GM21381 (cell line): ENCODE measurements around the gene TYW3.

ENCODE experiments used
- ATAC-seq: cut with Tn5 transposase; IDR thresholded peaks from one replicate; pipeline ENCODE4 v1.9.1; 2021; ENCODE audit warnings: mild to moderate bottlenecking, moderate library complexity; ENCODE audit not compliant: unreplicated experiment

The TYW3 gene

DNA sequence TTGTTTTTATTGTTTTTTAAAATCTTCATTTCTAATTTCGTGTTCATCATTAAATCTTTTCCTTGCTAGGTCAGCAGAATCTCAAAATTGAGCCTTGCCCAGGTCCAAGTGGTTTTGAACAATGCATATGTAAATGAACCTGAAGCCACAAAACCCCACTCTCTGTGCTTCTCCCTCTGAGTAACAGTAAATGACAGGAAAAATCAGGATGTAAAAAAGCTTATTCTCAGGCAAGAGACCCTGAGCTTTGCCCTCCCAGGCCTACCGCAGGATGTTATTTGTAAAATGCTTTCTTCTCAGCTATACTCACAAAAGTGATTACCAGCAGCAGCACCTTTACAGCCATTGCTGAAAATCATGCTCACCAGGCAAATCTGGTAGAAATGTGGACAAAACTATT is 47.6 kb downstream of the TYW3 start:
- ATAC-seq, result no peak

GRCh38 chr1:74785944-74786343 is 53.0 kb downstream of the TYW3 start:
- ATAC-seq, result no peak

- no peak for ATAC-seq
Observed at GRCh38 chr1:74790453-74790852, 57.5 kb downstream of the TYW3 start.

DNA sequence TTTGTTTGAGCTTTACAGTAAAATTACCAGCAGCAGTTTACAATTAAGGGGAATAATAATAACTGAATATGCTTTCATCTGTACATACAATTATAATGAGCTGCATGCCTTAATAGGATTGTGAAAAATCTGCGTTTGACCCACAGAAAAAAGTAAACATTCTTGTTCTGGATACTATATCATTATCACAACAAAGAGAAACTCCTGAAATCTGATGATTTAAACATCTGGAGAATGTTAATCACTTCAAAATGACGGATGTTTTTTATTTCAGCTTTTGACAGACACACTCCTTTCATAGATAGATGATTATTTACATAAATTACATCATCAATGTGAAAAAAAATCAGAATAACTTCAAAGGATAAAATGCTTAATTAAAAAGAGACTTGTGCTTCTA is 58.5 kb downstream of the TYW3 start:
- no peak for ATAC-seq

- ATAC-seq, result no peak
Observed at GRCh38 chr1:74799119-74799657, 66.2 kb downstream of the TYW3 start.

DNA sequence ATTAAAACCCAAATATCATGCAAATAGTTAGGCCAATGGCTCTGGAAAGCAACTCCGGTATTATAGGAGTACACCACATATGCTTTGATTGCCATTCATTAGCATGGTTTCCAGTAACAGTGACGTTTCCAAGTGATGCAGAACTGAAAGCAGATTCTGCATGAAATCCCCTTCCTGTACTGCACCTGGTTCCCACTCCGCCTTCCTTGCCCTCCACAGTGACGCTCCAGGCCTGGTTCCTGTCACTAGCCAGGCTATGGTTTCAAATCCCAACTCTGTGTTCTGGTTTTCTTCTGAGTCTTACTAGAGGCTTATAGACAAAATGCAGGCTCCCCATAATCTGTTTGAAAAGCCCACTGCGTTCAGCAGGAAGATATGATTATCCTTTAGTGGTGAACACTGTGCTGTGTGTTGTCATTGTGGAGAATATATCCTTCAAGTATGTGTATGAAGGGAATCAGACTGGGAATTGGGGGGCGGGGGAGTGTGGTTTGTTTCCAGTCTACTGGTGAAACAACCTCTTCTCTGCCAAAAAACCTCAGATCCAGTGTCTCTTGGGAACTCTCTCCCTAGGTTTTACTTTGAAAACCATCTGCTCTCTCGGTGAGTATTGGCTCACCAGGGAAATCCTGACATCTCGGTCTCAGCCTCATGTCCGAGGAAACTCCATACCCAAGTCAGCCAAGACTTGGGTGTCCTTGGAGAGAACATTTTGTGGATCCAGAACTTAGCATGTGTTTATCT is 78.7 kb downstream of the TYW3 start:
- ATAC-seq, result no peak

DNA sequence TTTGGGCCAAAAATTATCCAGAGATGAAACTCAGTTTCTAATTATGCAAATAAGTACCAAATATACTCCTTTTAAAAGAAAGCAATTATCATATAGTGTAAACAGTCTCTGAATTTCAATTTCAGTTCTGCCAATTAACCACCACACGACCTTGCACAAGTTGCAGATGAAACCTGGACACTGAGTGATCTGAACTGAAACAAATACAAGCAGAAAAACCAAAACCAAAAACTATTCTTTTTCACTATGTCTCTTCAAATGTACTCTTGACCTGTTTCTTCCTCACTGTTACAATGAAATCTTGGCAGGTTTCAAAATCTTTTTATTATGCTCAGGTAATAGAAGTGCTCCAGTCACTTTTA is 79.2 kb downstream of the TYW3 start:
- peak; percentile 93 for ATAC-seq
